HEK293 (cell line): Measurements from ENCODE around the gene TRMT44.

Experiments used
- CTCF ChIA-PET: fragments of 350-600 bp; formaldehyde crosslinking; extraction: SDS; loops from one replicate; lab custom pipeline; 2021; ENCODE audit warnings: antibody characterized with exemption; lab: Yijun Ruan, JAX
- POLR2A ChIA-PET: fragments of 300-600 bp; formaldehyde crosslinking; extraction: SDS; loops from one replicate; lab custom pipeline; 2020; ENCODE audit warnings: antibody characterized with exemption, inconsistent platforms; lab: Yijun Ruan, JAX
- H3K27ac ChIP-seq: fragments of 200-500 bp; sonication (Bioruptor generic); 2 replicates; pipeline ENCODE4 v1.5.1; 2014; ENCODE audit warnings: low read depth, low read length, control low read depth, inconsistent platforms; ENCODE audit errors: extremely low read depth
- H3K36me3 ChIP-seq, 2 experiments: fragments of 200-500 bp in 1 of 2; sonication (Bioruptor generic) in 1 of 2; 1 replicate in 1 of 2; 2 replicates in 1 of 2; pipeline ENCODE4 v1.5.1; 2014 to 2017; ENCODE audit warnings: inconsistent platforms in 2 of 2, low read length in 2 of 2; ENCODE audit not compliant: control insufficient read depth in 2 of 2, insufficient read depth in 1 of 2
- H3K4me1 ChIP-seq: fragments of 200-500 bp; sonication (Bioruptor generic); 2 replicates; pipeline ENCODE4 v1.5.1; 2014; ENCODE audit warnings: mild to moderate bottlenecking, low read length, inconsistent platforms; ENCODE audit not compliant: control insufficient read depth, insufficient read depth
- H3K4me3 ChIP-seq: 2 replicates; pipeline ENCODE4 v1.5.1; 2011; ENCODE audit warnings: low read depth, mild to moderate bottlenecking, control low read depth, low read length, moderate library complexity
- H3K9me3 ChIP-seq: fragments of 200-500 bp; sonication (Bioruptor generic); 2 replicates; pipeline ENCODE4 v1.5.1; 2014; ENCODE audit warnings: low read depth, low read length, inconsistent platforms; ENCODE audit not compliant: control insufficient read depth, insufficient read depth
- BCL11A ChIP-seq: fragments of 450-650 bp; formaldehyde crosslinking; IDR thresholded peaks from 2 replicates; pipeline ENCODE4 v1.5.1; 2016; ENCODE audit warnings: low read depth, missing biosample characterization, missing genetic modification characterization
- EGR2 ChIP-seq: fragments of 450-650 bp; formaldehyde crosslinking; IDR thresholded peaks from 2 replicates; pipeline ENCODE4 v1.5.1; 2016; ENCODE audit warnings: low read depth, missing biosample characterization, missing genetic modification characterization
- GLIS1 ChIP-seq: fragments of 450-650 bp; formaldehyde crosslinking; IDR thresholded peaks from 2 replicates; pipeline ENCODE4 v1.5.1; 2016; ENCODE audit warnings: missing biosample characterization, missing genetic modification characterization
- MYNN ChIP-seq: fragments of 450-650 bp; formaldehyde crosslinking; IDR thresholded peaks from 2 replicates; pipeline ENCODE4 v1.5.1; 2016; ENCODE audit warnings: missing biosample characterization, missing genetic modification characterization, borderline replicate concordance
- SALL2 ChIP-seq: fragments of 450-650 bp; formaldehyde crosslinking; IDR thresholded peaks from 2 replicates; pipeline ENCODE4 v1.5.0; 2017; ENCODE audit warnings: missing biosample characterization, mild to moderate bottlenecking, missing genetic modification characterization, borderline replicate concordance
- SCRT2 ChIP-seq: fragments of 450-650 bp; formaldehyde crosslinking; IDR thresholded peaks from 2 replicates; pipeline ENCODE4 v1.5.1; 2016; ENCODE audit warnings: missing biosample characterization, missing genetic modification characterization
- SP7 ChIP-seq: fragments of 450-650 bp; formaldehyde crosslinking; IDR thresholded peaks from 2 replicates; pipeline ENCODE4 v1.5.1; 2016; ENCODE audit warnings: missing biosample characterization, missing genetic modification characterization
- TSHZ1 ChIP-seq: fragments of 450-650 bp; formaldehyde crosslinking; IDR thresholded peaks from 2 replicates; pipeline ENCODE4 v1.5.1; 2016; ENCODE audit warnings: missing biosample characterization, missing genetic modification characterization, borderline replicate concordance
- ZEB2 ChIP-seq: fragments of 450-650 bp; formaldehyde crosslinking; IDR thresholded peaks from 2 replicates; pipeline ENCODE4 v1.5.1; 2016; ENCODE audit warnings: missing biosample characterization, missing genetic modification characterization
- ZNF10 ChIP-seq: fragments of 450-650 bp; formaldehyde crosslinking; IDR thresholded peaks from 2 replicates; pipeline ENCODE4 v1.5.1; 2017; ENCODE audit warnings: missing biosample characterization, missing genetic modification characterization
- ZNF121 ChIP-seq: fragments of 450-650 bp; formaldehyde crosslinking; IDR thresholded peaks from 2 replicates; pipeline ENCODE4 v1.5.1; 2016; ENCODE audit warnings: missing biosample characterization, missing genetic modification characterization
- ZNF157 ChIP-seq: fragments of 450-650 bp; formaldehyde crosslinking; IDR thresholded peaks from 2 replicates; pipeline ENCODE4 v1.5.1; 2016; ENCODE audit warnings: missing biosample characterization, missing genetic modification characterization
- ZNF174 ChIP-seq: fragments of 450-650 bp; formaldehyde crosslinking; IDR thresholded peaks from 2 replicates; pipeline ENCODE4 v1.5.0; 2017; ENCODE audit warnings: missing biosample characterization, mild to moderate bottlenecking, missing genetic modification characterization
- ZNF19 ChIP-seq: fragments of 450-650 bp; formaldehyde crosslinking; IDR thresholded peaks from 2 replicates; pipeline ENCODE4; 2016; ENCODE audit warnings: missing biosample characterization, missing genetic modification characterization, low read depth
- ZNF302 ChIP-seq: fragments of 450-650 bp; formaldehyde crosslinking; IDR thresholded peaks from 2 replicates; pipeline ENCODE4 v1.5.1; 2016; ENCODE audit warnings: missing biosample characterization, missing genetic modification characterization, low read depth
- ZNF423 ChIP-seq: fragments of 450-650 bp; formaldehyde crosslinking; IDR thresholded peaks from 2 replicates; pipeline ENCODE4 v1.5.1; 2016; ENCODE audit warnings: missing biosample characterization, missing genetic modification characterization
- ZNF513 ChIP-seq: fragments of 450-650 bp; IDR thresholded peaks from 2 replicates; pipeline ENCODE4 v1.5.1; 2018; ENCODE audit warnings: missing biosample characterization, missing genetic modification characterization
- ZNF518A ChIP-seq: fragments of 450-650 bp; formaldehyde crosslinking; conservative IDR thresholded peaks from 2 replicates; pipeline ENCODE4 v1.5.1; 2016; ENCODE audit warnings: low read depth, missing biosample characterization, missing genetic modification characterization
- ZNF521 ChIP-seq: fragments of 450-650 bp; formaldehyde crosslinking; IDR thresholded peaks from 2 replicates; pipeline ENCODE4 v1.5.1; 2017; ENCODE audit warnings: missing biosample characterization, mild to moderate bottlenecking, missing genetic modification characterization
- ZNF548 ChIP-seq: fragments of 450-650 bp; formaldehyde crosslinking; IDR thresholded peaks from 2 replicates; pipeline ENCODE4 v1.5.1; 2016; ENCODE audit warnings: missing biosample characterization, missing genetic modification characterization
- ZNF629 ChIP-seq: fragments of 450-650 bp; formaldehyde crosslinking; IDR thresholded peaks from 2 replicates; pipeline ENCODE4 v1.5.1; 2017; ENCODE audit warnings: missing biosample characterization, missing genetic modification characterization
- ZSCAN4 ChIP-seq: fragments of 450-650 bp; formaldehyde crosslinking; IDR thresholded peaks from 2 replicates; pipeline ENCODE4 v1.5.1; 2017; ENCODE audit warnings: missing biosample characterization, missing genetic modification characterization
- ZXDB ChIP-seq: fragments of 450-650 bp; formaldehyde crosslinking; IDR thresholded peaks from 2 replicates; pipeline ENCODE4 v1.5.1; 2016; ENCODE audit warnings: missing biosample characterization, missing genetic modification characterization

The TRMT44 gene

GRCh38 chr4:8475751-8476575 lies 35.4 kb downstream of the TRMT44 start:
- POLR2A ChIA-PET = no interaction called here
- Histone ChIP-seq H3K9me3 (no peaks in the 10 kb centered on the region), H3K4me1 (no peaks in the 10 kb centered on the region), H3K27ac (no peak overlapping the region), H3K36me3 (peaks cover 0 to 45% of the 10 kb centered on the region in 2 experiments; a peak in 1 of 3 replicates), H3K4me3 (no peak overlapping the region)
- TF ChIP-seq MYNN (tag by site-specific recombination) (no peak), SCRT2 (tag by site-specific recombination) (no peak), ZNF174 (tag by site-specific recombination) (no peak), SALL2 (tag by site-specific recombination) (no peak), ZNF521 (tag by site-specific recombination) (no peak), ZNF548 (no peak)
- CTCF ChIA-PET = no interaction called here

- Histone ChIP-seq H3K36me3 (peaks cover 0 to 41% of the 10 kb centered on the region in 2 experiments; a peak in 1 of 3 replicates), H3K9me3 (no peaks in the 10 kb centered on the region), H3K27ac (no peak overlapping the region), H3K4me3 (no peak overlapping the region), H3K4me1 (no peaks in the 10 kb centered on the region)
- ChIA-PET POLR2A (no interaction called here), CTCF (interaction anchor here (0.7 kb wide), 1 partner anchor 235 kb away, joined by 3 read pairs; no protein-coding TSS in a partner anchor)
- TF ChIP-seq ZSCAN4 (tag by site-specific recombination) (no peak), ZNF513 (tag by site-specific recombination) (no peak), TSHZ1 (tag by site-specific recombination) (no peak), ZEB2 (tag by site-specific recombination) (no peak), GLIS1 (tag by site-specific recombination) (no peak), ZNF121 (tag by site-specific recombination) (no peak), ZNF423 (tag by site-specific recombination) (no peak), ZNF19 (tag by site-specific recombination) (no peak), ZNF10 (tag by site-specific recombination) (no peak), ZXDB (tag by site-specific recombination) (no peak), ZNF629 (tag by site-specific recombination) (no peak), ZNF302 (no peak), MYNN (tag by site-specific recombination) (no peak), ZNF157 (tag by site-specific recombination) (no peak), SP7 (tag by site-specific recombination) (no peak), EGR2 (tag by site-specific recombination) (no peak), ZNF518A (tag by site-specific recombination) (no peak), BCL11A (tag by site-specific recombination) (no peak)
Measured at GRCh38 chr4:8477095-8477635, 36.6 kb downstream of the TRMT44 start.
